Naive B cell (primary cell): ENCODE data around the gene SCAPER. TPM values are rescaled to one million over a fixed set of nuclear protein-coding genes. Genes with fewer than 3 reads are reported as not detected.
"Not testable (repeated sequence)": the region's sequence is repeated elsewhere in the genome, so short reads cannot be mapped to it uniquely, and the experiment has no call there.

Source experiments
- ATAC-seq, 2 donors: fragments of 150-1000 bp; cut with Tn5 transposase; 2 replicates each; pipeline ENCODE4 v1.10.0; 2021; ENCODE audit warnings: low read depth in 2 of 2, mild to moderate bottlenecking in 2 of 2, moderate library complexity in 2 of 2
- DNase-seq: peaks from one replicate; pipeline ENCODE4 v3.0.0; 2022
- H3K27ac Mint-ChIP-seq, 6 donors: one replicate each; pipeline ENCODE4 v1.8.0; 2020 to 2022; ENCODE audit warnings: mild to moderate bottlenecking in 6 of 6, mixed read lengths in 6 of 6, moderate library complexity in 5 of 6, inconsistent platforms in 2 of 6
- H3K27me3 Mint-ChIP-seq, 3 donors: one replicate each; pipeline ENCODE4 v1.8.0; 2021 to 2022; ENCODE audit warnings: mixed read lengths in 3 of 3, mild to moderate bottlenecking in 1 of 3
- H3K36me3 Mint-ChIP-seq, 2 donors: one replicate each; pipeline ENCODE4 v1.8.0; 2020 to 2022; ENCODE audit warnings: mixed read lengths in 2 of 2, inconsistent platforms in 1 of 2, mild to moderate bottlenecking in 1 of 2
- H3K4me1 Mint-ChIP-seq, 3 donors: one replicate each; pipeline ENCODE4 v1.8.0; 2020 to 2022; ENCODE audit warnings: mixed read lengths in 3 of 3, inconsistent platforms in 1 of 3, mild to moderate bottlenecking in 1 of 3, moderate library complexity in 1 of 3
- H3K4me3 Mint-ChIP-seq, 8 donors: one replicate each; pipeline ENCODE4 v1.8.0; 2020 to 2022; ENCODE audit warnings: mild to moderate bottlenecking in 8 of 8, mixed read lengths in 8 of 8, moderate library complexity in 8 of 8, inconsistent platforms in 2 of 8
- H3K9me3 Mint-ChIP-seq, 7 donors: one replicate each; pipeline ENCODE4 v1.8.0; 2020 to 2022; ENCODE audit warnings: mixed read lengths in 7 of 7, mild to moderate bottlenecking in 5 of 7, inconsistent platforms in 2 of 7, moderate library complexity in 1 of 7
- polyA plus RNA-seq, 6 donors: library from polyadenylated mRNA; unstranded; fragments of 300-500 nt; fragmentation: Illumina TruSeq; gene quantifications; one replicate each; pipeline ENCODE4 v1.2.3, GENCODE V29; 2021; ENCODE audit warnings: low read depth in 6 of 6

The SCAPER gene
- polyA plus RNA-seq, 6 donors from 2014 or later = 11.2 to 38.5 (median 19.0) TPM

- DNase-seq (no peak), ATAC-seq (no peak)
- Mint-ChIP-seq H3K4me3 (no peak overlapping the region), H3K27ac (peak overlapping the region in 1 of 6 donors; percentile 59), H3K9me3 (peaks cover 0 to 2% (median 0%) of the 10 kb centered on the region in 7 donors), H3K36me3 (peaks cover 0 to 13% of the 10 kb centered on the region in 2 donors), H3K27me3 (no peaks in the 10 kb centered on the region), H3K4me1 (peaks cover 7 to 32% (median 28%) of the 10 kb centered on the region in 3 donors)
Observed at GRCh38 chr15:76865548-76865991, 39.6 kb downstream of the SCAPER start.

- peaks cover 6 to 30% (median 28%) of the 10 kb centered on the region in 3 donors for H3K4me1 Mint-ChIP-seq
- no peaks in the 10 kb centered on the region for H3K27me3 Mint-ChIP-seq
- no peak overlapping the region for H3K4me3 Mint-ChIP-seq
- DNase-seq = no peak
- no peaks in the 10 kb centered on the region for H3K9me3 Mint-ChIP-seq
- peak overlapping the region in 1 of 6 donors; percentile 2 for H3K27ac Mint-ChIP-seq
- ATAC-seq = no peak
- peaks cover 0 to 13% of the 10 kb centered on the region in 2 donors for H3K36me3 Mint-ChIP-seq
Observed at GRCh38 chr15:76864586-76864985, 40.6 kb downstream of the SCAPER start.

- peak overlapping the region in 3 of 6 donors; percentile 2 to 88 (median 25) for H3K27ac Mint-ChIP-seq
- H3K4me1 Mint-ChIP-seq = peaks cover 5 to 28% (median 21%) of the 10 kb centered on the region in 3 donors
- no peaks in the 10 kb centered on the region for H3K9me3 Mint-ChIP-seq
- no peak overlapping the region for H3K4me3 Mint-ChIP-seq
- no peak for DNase-seq
- no peak for ATAC-seq
- peaks cover 0 to 18% of the 10 kb centered on the region in 2 donors for H3K36me3 Mint-ChIP-seq
- H3K27me3 Mint-ChIP-seq = no peaks in the 10 kb centered on the region
Observed at GRCh38 chr15:76863693-76864092, 41.4 kb downstream of the SCAPER start.

- Mint-ChIP-seq H3K27ac (peak overlapping the region in 1 of 6 donors; percentile 26), H3K4me1 (peaks cover 2 to 25% (median 21%) of the 10 kb centered on the region in 3 donors)
- ATAC-seq = no peak
Observed at GRCh38 chr15:76863123-76863522, 42.0 kb downstream of the SCAPER start.

GRCh38 chr15:76861815-76862397 lies 43.2 kb downstream of the SCAPER start:
- peak overlapping the region in 3 of 6 donors; percentile 26 to 78 (median 69) for H3K27ac Mint-ChIP-seq
- H3K9me3 Mint-ChIP-seq = no peaks in the 10 kb centered on the region
- H3K4me1 Mint-ChIP-seq = peaks cover 2 to 21% (median 20%) of the 10 kb centered on the region in 3 donors
- H3K36me3 Mint-ChIP-seq = peaks cover 0 to 25% of the 10 kb centered on the region in 2 donors
- H3K27me3 Mint-ChIP-seq = no peaks in the 10 kb centered on the region
- no peak for ATAC-seq
- DNase-seq = no peak
- no peak overlapping the region for H3K4me3 Mint-ChIP-seq

More at GRCh38 chr15:76863123-76863522, 42.0 kb downstream of the SCAPER start:
- no peaks in the 10 kb centered on the region for H3K27me3 Mint-ChIP-seq
- no peak for DNase-seq
- no peaks in the 10 kb centered on the region for H3K9me3 Mint-ChIP-seq
- no peak overlapping the region for H3K4me3 Mint-ChIP-seq
- peaks cover 0 to 22% of the 10 kb centered on the region in 2 donors for H3K36me3 Mint-ChIP-seq

GRCh38 chr15:76860201-76860600 lies 44.9 kb downstream of the SCAPER start:
- Mint-ChIP-seq H3K4me1 (peaks cover 2 to 21% (median 18%) of the 10 kb centered on the region in 3 donors), H3K27me3 (no peaks in the 10 kb centered on the region), H3K36me3 (peaks cover 12 to 31% of the 10 kb centered on the region in 2 donors), H3K9me3 (peaks cover 0 to 7% (median 4%) of the 10 kb centered on the region in 7 donors), H3K27ac (no peak overlapping the region), H3K4me3 (no peak overlapping the region)
- ATAC-seq = no peak
- DNase-seq = no peak

- H3K4me3 Mint-ChIP-seq, ATAC-seq, H3K27me3 Mint-ChIP-seq, DNase-seq, H3K27ac Mint-ChIP-seq: not testable (repeated sequence)
- peaks cover 19 to 43% (median 36%) of the 10 kb centered on the region in 7 donors for H3K9me3 Mint-ChIP-seq
- peaks cover 12 to 29% (median 18%) of the 10 kb centered on the region in 3 donors for H3K4me1 Mint-ChIP-seq
- peaks cover 43 to 61% of the 10 kb centered on the region in 2 donors for H3K36me3 Mint-ChIP-seq
Observed at GRCh38 chr15:76850367-76850766, 54.8 kb downstream of the SCAPER start.

- H3K36me3 Mint-ChIP-seq = peaks cover 13 to 38% of the 10 kb centered on the region in 2 donors
- no peak overlapping the region for H3K27ac Mint-ChIP-seq
- peaks cover 40 to 50% (median 48%) of the 10 kb centered on the region in 3 donors for H3K4me1 Mint-ChIP-seq
- H3K4me3 Mint-ChIP-seq = no peak overlapping the region
- peaks cover 9 to 24% (median 14%) of the 10 kb centered on the region in 7 donors for H3K9me3 Mint-ChIP-seq
- no peak for ATAC-seq
- H3K27me3 Mint-ChIP-seq = no peaks in the 10 kb centered on the region
- no peak for DNase-seq
Observed at GRCh38 chr15:76846782-76847181, 58.4 kb downstream of the SCAPER start.

- Mint-ChIP-seq H3K36me3 (peaks cover under 1 to 23% of the 10 kb centered on the region in 2 donors), H3K9me3 (peaks cover 0 to 12% (median 0%) of the 10 kb centered on the region in 7 donors), H3K4me3 (no peak overlapping the region), H3K27ac (peak overlapping the region in 1 of 6 donors; percentile 11), H3K27me3 (no peaks in the 10 kb centered on the region), H3K4me1 (peaks cover 39 to 50% (median 40%) of the 10 kb centered on the region in 3 donors)
- ATAC-seq (no peak), DNase-seq (no peak)
Observed at GRCh38 chr15:76844096-76844495, 61.0 kb downstream of the SCAPER start.

- H3K27ac Mint-ChIP-seq = no peak overlapping the region
- H3K27me3 Mint-ChIP-seq = no peaks in the 10 kb centered on the region
- DNase-seq = no peak
- peaks cover 8 to 31% of the 10 kb centered on the region in 2 donors for H3K36me3 Mint-ChIP-seq
- no peak overlapping the region for H3K4me3 Mint-ChIP-seq
- H3K4me1 Mint-ChIP-seq = peaks cover 37 to 55% (median 40%) of the 10 kb centered on the region in 3 donors
- H3K9me3 Mint-ChIP-seq = peaks cover 0 to 12% (median 0%) of the 10 kb centered on the region in 7 donors
- no peak for ATAC-seq
Observed at GRCh38 chr15:76843269-76843668, 61.9 kb downstream of the SCAPER start.

GRCh38 chr15:76840830-76841460 lies 64.2 kb downstream of the SCAPER start:
- Mint-ChIP-seq H3K36me3 (peaks cover 17 to 35% of the 10 kb centered on the region in 2 donors), H3K27me3 (no peaks in the 10 kb centered on the region)

GRCh38 chr15:76839173-76839572 lies 66.0 kb downstream of the SCAPER start:
- Mint-ChIP-seq H3K9me3 (peaks cover 0 to 10% (median 5%) of the 10 kb centered on the region in 7 donors), H3K27ac (peak overlapping the region in 1 of 6 donors; percentile 17), H3K4me1 (peaks cover 14 to 46% (median 25%) of the 10 kb centered on the region in 3 donors), H3K4me3 (no peak overlapping the region), H3K36me3 (peaks cover 30 to 33% of the 10 kb centered on the region in 2 donors), H3K27me3 (no peaks in the 10 kb centered on the region)
- DNase-seq (no peak), ATAC-seq (no peak)

More at GRCh38 chr15:76840830-76841460, 64.2 kb downstream of the SCAPER start:
- H3K27ac Mint-ChIP-seq = no peak overlapping the region
- DNase-seq (no peak), ATAC-seq (no peak)
- H3K4me1 Mint-ChIP-seq = peaks cover 26 to 46% (median 31%) of the 10 kb centered on the region in 3 donors
- no peak overlapping the region for H3K4me3 Mint-ChIP-seq
- peaks cover 0 to 10% (median 0%) of the 10 kb centered on the region in 7 donors for H3K9me3 Mint-ChIP-seq

GRCh38 chr15:76837474-76837873 lies 67.7 kb downstream of the SCAPER start:
- H3K27ac Mint-ChIP-seq = peak overlapping the region in 1 of 6 donors; percentile 55
- peaks cover 47% of the 10 kb centered on the region in 2 donors for H3K36me3 Mint-ChIP-seq

More at GRCh38 chr15:76837474-76837873, 67.7 kb downstream of the SCAPER start:
- H3K4me1 Mint-ChIP-seq = peaks cover 4 to 33% (median 9%) of the 10 kb centered on the region in 3 donors
- DNase-seq = no peak
- peaks cover 0 to 23% (median 15%) of the 10 kb centered on the region in 7 donors for H3K9me3 Mint-ChIP-seq
- no peaks in the 10 kb centered on the region for H3K27me3 Mint-ChIP-seq
- ATAC-seq = no peak
- no peak overlapping the region for H3K4me3 Mint-ChIP-seq
